A673 (cell line): ENCODE measurements around the gene CT47C1.

Source experiments
- CTCF ChIP-seq: fragments of 300-800, 200-600 bp; sonication (generic); conservative IDR thresholded peaks from 2 replicates; pipeline ENCODE4 v1.5.1; 2017; ENCODE audit warnings: low read depth, mild to moderate bottlenecking, antibody characterized with exemption, low read length, moderate library complexity, mixed read lengths
- EZH2 ChIP-seq: fragments of 200-600 bp; sonication (generic); IDR thresholded peaks from 2 replicates; pipeline ENCODE4 v1.6.1; 2017; ENCODE audit warnings: borderline replicate concordance, low read depth, mild to moderate bottlenecking, mixed read lengths, antibody characterized with exemption, low read length; ENCODE audit not compliant: poor library complexity, severe bottlenecking

- TF ChIP-seq CTCF (no peak), EZH2 (no peak)
These were observed 17.1 kb upstream of the CT47C1 start for GRCh38 chrX:119055687-119056086.
